ENCODE results near the gene OPCML.

DNA sequence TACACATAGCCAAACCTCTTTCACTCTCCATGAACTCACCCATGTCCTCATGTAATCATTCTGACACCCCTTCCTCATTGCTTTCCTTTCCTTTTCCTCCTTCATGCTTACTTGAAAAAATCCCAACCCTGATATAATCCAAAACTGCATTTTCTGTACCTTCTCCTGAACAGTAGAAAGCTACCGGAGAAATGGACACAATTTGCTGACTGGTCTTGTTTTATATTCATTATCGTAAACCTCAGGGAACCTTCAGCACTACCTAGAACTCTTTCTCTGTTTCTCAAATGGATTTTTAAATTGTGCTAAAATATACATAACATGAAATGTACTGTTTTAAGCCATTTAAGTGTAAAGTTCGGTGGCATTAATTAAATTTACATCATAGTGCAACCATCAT, 1165.0 kb downstream of the OPCML start:
- TF ChIP-seq, protein P1, sequence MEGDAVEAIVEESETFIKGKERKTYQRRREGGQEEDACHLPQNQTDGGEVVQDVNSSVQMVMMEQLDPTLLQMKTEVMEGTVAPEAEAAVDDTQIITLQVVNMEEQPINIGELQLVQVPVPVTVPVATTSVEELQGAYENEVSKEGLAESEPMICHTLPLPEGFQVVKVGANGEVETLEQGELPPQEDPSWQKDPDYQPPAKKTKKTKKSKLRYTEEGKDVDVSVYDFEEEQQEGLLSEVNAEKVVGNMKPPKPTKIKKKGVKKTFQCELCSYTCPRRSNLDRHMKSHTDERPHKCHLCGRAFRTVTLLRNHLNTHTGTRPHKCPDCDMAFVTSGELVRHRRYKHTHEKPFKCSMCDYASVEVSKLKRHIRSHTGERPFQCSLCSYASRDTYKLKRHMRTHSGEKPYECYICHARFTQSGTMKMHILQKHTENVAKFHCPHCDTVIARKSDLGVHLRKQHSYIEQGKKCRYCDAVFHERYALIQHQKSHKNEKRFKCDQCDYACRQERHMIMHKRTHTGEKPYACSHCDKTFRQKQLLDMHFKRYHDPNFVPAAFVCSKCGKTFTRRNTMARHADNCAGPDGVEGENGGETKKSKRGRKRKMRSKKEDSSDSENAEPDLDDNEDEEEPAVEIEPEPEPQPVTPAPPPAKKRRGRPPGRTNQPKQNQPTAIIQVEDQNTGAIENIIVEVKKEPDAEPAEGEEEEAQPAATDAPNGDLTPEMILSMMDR (IDR thresholded peaks at IDR 0.05; ENCODE audit: insufficient read depth, low read length) = no peak
- TF ChIP-seq POLR2AphosphoS5 (IDR thresholded peaks at IDR 0.05; ENCODE audit: low read depth) (no peak), GABPA (IDR thresholded peaks at IDR 0.05; ENCODE audit: low read depth) (no peak)
- TF ChIP-seq, protein P2, sequence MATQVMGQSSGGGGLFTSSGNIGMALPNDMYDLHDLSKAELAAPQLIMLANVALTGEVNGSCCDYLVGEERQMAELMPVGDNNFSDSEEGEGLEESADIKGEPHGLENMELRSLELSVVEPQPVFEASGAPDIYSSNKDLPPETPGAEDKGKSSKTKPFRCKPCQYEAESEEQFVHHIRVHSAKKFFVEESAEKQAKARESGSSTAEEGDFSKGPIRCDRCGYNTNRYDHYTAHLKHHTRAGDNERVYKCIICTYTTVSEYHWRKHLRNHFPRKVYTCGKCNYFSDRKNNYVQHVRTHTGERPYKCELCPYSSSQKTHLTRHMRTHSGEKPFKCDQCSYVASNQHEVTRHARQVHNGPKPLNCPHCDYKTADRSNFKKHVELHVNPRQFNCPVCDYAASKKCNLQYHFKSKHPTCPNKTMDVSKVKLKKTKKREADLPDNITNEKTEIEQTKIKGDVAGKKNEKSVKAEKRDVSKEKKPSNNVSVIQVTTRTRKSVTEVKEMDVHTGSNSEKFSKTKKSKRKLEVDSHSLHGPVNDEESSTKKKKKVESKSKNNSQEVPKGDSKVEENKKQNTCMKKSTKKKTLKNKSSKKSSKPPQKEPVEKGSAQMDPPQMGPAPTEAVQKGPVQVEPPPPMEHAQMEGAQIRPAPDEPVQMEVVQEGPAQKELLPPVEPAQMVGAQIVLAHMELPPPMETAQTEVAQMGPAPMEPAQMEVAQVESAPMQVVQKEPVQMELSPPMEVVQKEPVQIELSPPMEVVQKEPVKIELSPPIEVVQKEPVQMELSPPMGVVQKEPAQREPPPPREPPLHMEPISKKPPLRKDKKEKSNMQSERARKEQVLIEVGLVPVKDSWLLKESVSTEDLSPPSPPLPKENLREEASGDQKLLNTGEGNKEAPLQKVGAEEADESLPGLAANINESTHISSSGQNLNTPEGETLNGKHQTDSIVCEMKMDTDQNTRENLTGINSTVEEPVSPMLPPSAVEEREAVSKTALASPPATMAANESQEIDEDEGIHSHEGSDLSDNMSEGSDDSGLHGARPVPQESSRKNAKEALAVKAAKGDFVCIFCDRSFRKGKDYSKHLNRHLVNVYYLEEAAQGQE (IDR thresholded peaks at IDR 0.05; ENCODE audit: insufficient replicate concordance, low read depth) = no peak

Data from HL-60 (cell line).